WTC11 (cell line): Measurements from ENCODE around the gene ZFAND3. TPM values are rescaled to one million over a fixed set of nuclear protein-coding genes. Genes with fewer than 3 reads are reported as not detected.

Experiments used
- ATAC-seq: fragments of 200-7000 bp; cut with Tn5 transposase; 2 replicates; pipeline ENCODE4 v1.10.0; 2021; ENCODE audit warnings: mild to moderate bottlenecking, moderate library complexity
- CTCF ChIA-PET: fragments of 300-600 bp; sonication (Branson Sonifier 250); formaldehyde crosslinking; loops from one replicate; lab custom pipeline; 2021; ENCODE audit warnings: antibody characterized with exemption; lab: Charles Lee
- POLR2A ChIA-PET: fragments of 350-600 bp; sonication (Branson Sonifier 250); formaldehyde crosslinking; loops from one replicate; lab custom pipeline; 2021; ENCODE audit warnings: antibody characterized with exemption; lab: Charles Lee
- DNase-seq: peaks from one replicate; pipeline ENCODE4 v3.0.0; 2021; ENCODE audit warnings: low spot score
- H3K27ac Mint-ChIP-seq: 2 replicates; pipeline ENCODE4 v1.8.0; 2021; ENCODE audit warnings: mixed read lengths
- H3K27me3 Mint-ChIP-seq: 2 replicates; pipeline ENCODE4 v1.8.0; 2021; ENCODE audit warnings: low read depth, mild to moderate bottlenecking, moderate library complexity, mixed read lengths
- H3K36me3 Mint-ChIP-seq: 2 replicates; pipeline ENCODE4 v1.8.0; 2021; ENCODE audit warnings: mixed read lengths
- H3K4me1 Mint-ChIP-seq: 2 replicates; pipeline ENCODE4 v1.8.0; 2022; ENCODE audit warnings: mixed read lengths
- H3K4me3 Mint-ChIP-seq: 2 replicates; pipeline ENCODE4 v1.8.0; 2021; ENCODE audit warnings: mild to moderate bottlenecking, moderate library complexity, mixed read lengths
- H3K9me3 Mint-ChIP-seq: 2 replicates; pipeline ENCODE4 v1.8.0; 2021; ENCODE audit warnings: mixed read lengths
- ARID4B ChIP-seq: sonication (generic); formaldehyde crosslinking; IDR thresholded peaks from 2 replicates; pipeline ENCODE4 v1.8.0; 2023; ENCODE audit warnings: missing genetic modification reagents, mild to moderate bottlenecking, borderline replicate concordance
- E2F1 ChIP-seq: sonication (generic); formaldehyde crosslinking; IDR thresholded peaks from 2 replicates; pipeline ENCODE4 v1.8.0; 2022; ENCODE audit warnings: mild to moderate bottlenecking, missing genetic modification reagents
- E2F5 ChIP-seq: sonication (generic); formaldehyde crosslinking; IDR thresholded peaks from 2 replicates; pipeline ENCODE4 v1.8.1; 2022; ENCODE audit warnings: mild to moderate bottlenecking, moderate library complexity, missing genetic modification reagents
- ERG ChIP-seq: fragments of 250-450 bp; sonication (Bioruptor Pico); IDR thresholded peaks from 2 replicates; pipeline ENCODE4 v1.8.0; 2021; ENCODE audit warnings: mild to moderate bottlenecking
- FOXJ3 ChIP-seq: sonication (generic); formaldehyde crosslinking; IDR thresholded peaks from 2 replicates; pipeline ENCODE4 v1.9.0; 2021; ENCODE audit warnings: missing genetic modification reagents, mild to moderate bottlenecking, borderline replicate concordance
- KAT7 ChIP-seq: sonication (generic); formaldehyde crosslinking; IDR thresholded peaks from 2 replicates; pipeline ENCODE4 v1.8.1; 2023; ENCODE audit warnings: missing genetic modification reagents, mild to moderate bottlenecking, borderline replicate concordance
- NFATC4 ChIP-seq: fragments of 250-450 bp; sonication (Bioruptor Pico); IDR thresholded peaks from 2 replicates; pipeline ENCODE4 v1.9.0; 2021; ENCODE audit warnings: mild to moderate bottlenecking
- OVOL2 ChIP-seq: fragments of 250-450 bp; sonication (Bioruptor Pico); IDR thresholded peaks from 2 replicates; pipeline ENCODE4 v1.9.0; 2021; ENCODE audit warnings: mild to moderate bottlenecking, borderline replicate concordance
- PREB ChIP-seq: sonication (generic); formaldehyde crosslinking; IDR thresholded peaks from 2 replicates; pipeline ENCODE4 v1.8.1; 2022; ENCODE audit warnings: mild to moderate bottlenecking, missing genetic modification reagents, moderate library complexity, borderline replicate concordance
- SMAD4 ChIP-seq: sonication (generic); formaldehyde crosslinking; IDR thresholded peaks from 2 replicates; pipeline ENCODE4 v1.8.0; 2022; ENCODE audit warnings: mild to moderate bottlenecking, missing genetic modification reagents
- TEAD1 ChIP-seq: sonication (generic); formaldehyde crosslinking; IDR thresholded peaks from 2 replicates; pipeline ENCODE4 v1.8.0; 2022; ENCODE audit warnings: mild to moderate bottlenecking, missing genetic modification reagents
- ZNF396 ChIP-seq: fragments of 250-450 bp; sonication (Bioruptor Pico); IDR thresholded peaks from 2 replicates; pipeline ENCODE4 v1.8.0; 2021; ENCODE audit warnings: mild to moderate bottlenecking, moderate library complexity, borderline replicate concordance
- ZNF416 ChIP-seq: fragments of 250-450 bp; sonication (Bioruptor Pico); IDR thresholded peaks from 2 replicates; pipeline ENCODE4 v1.9.0; 2021; ENCODE audit warnings: mild to moderate bottlenecking, inconsistent platforms
- total RNA-seq: library from RNA; stranded (reverse); gene quantifications from 3 replicates; pipeline ENCODE4 v1.2.3, GENCODE V29; 2021
- TF ChIP-seq, protein P1 (sequence below): fragments of 250-450 bp; sonication (Bioruptor Pico); IDR thresholded peaks from 2 replicates; pipeline ENCODE4 v1.9.0; 2021; ENCODE audit warnings: mild to moderate bottlenecking
- TF ChIP-seq, protein P2 (sequence below): sonication (generic); formaldehyde crosslinking; IDR thresholded peaks from 2 replicates; pipeline ENCODE4 v1.8.0; 2023; ENCODE audit warnings: missing genetic modification reagents
- TF ChIP-seq, protein P3 (sequence below): sonication (generic); formaldehyde crosslinking; IDR thresholded peaks from 2 replicates; pipeline ENCODE4 v1.8.1; 2023; ENCODE audit warnings: mild to moderate bottlenecking, missing genetic modification reagents

ZFAND3 gene
- total RNA-seq, 1 experiment from 2014 or later, result 50.3 TPM

DNA sequence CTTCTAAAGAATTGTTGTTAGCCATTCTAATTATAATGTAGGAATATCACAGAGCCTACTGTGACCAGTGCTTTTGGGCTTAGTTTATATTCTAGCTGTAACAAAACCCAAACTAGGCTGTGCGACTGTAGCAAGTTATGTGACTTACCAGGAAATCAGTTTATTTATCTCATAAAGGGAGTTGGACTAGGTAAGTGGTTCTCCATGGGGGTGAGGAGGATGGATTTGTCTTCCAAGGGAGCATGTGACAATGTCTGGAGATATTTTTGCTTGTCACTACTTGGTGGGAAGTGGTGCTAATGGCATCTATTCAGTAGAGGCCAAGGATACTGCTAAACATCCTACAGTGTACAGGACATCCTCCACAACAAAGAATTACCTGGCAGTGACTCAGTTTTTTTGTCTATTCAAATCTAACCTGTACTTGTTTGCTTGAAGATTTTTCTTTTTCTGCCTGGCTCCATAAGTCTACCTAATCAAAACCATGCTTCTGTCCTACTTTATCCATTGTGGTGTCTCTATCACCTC lies 32.5 kb downstream of the ZFAND3 start (continued):
- no peak for TF ChIP-seq ARID4B (CRISPR knock-in tag)
- no peak for TF ChIP-seq ZNF396 (CRISPR knock-in tag)
- TF ChIP-seq OVOL2 (CRISPR knock-in tag), result no peak

GRCh38 chr6:37856285-37856684 lies 36.8 kb downstream of the ZFAND3 start:
- POLR2A ChIA-PET, result interaction anchor here (0.6 kb wide), 1 partner anchor 413 kb away, joined by 3 read pairs; no protein-coding TSS in a partner anchor

More at GRCh38 chr6:37856285-37856684, 36.8 kb downstream of the ZFAND3 start:
- Mint-ChIP-seq H3K27me3 (no peaks in the 10 kb centered on the region), H3K4me1 (peaks cover 17% of the 10 kb centered on the region), H3K9me3 (no peaks in the 10 kb centered on the region), H3K27ac (no peak overlapping the region), H3K4me3 (no peak overlapping the region), H3K36me3 (no peaks in the 10 kb centered on the region)
- CTCF ChIA-PET, result no interaction called here
- DNase-seq, result no peak
- ATAC-seq, result no peak
- TF ChIP-seq E2F1 (CRISPR knock-in tag), result no peak
- TF ChIP-seq, protein P1, sequence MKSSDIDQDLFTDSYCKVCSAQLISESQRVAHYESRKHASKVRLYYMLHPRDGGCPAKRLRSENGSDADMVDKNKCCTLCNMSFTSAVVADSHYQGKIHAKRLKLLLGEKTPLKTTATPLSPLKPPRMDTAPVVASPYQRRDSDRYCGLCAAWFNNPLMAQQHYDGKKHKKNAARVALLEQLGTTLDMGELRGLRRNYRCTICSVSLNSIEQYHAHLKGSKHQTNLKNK (CRISPR knock-in tag), result no peak
- TF ChIP-seq E2F5 (CRISPR knock-in tag), result no peak
- TF ChIP-seq SMAD4 (CRISPR knock-in tag), result no peak
- no peak for TF ChIP-seq ZNF416 (CRISPR knock-in tag)
- TF ChIP-seq PREB, result no peak
- TF ChIP-seq KAT7 (CRISPR knock-in tag), result no peak
- TF ChIP-seq, protein P2, sequence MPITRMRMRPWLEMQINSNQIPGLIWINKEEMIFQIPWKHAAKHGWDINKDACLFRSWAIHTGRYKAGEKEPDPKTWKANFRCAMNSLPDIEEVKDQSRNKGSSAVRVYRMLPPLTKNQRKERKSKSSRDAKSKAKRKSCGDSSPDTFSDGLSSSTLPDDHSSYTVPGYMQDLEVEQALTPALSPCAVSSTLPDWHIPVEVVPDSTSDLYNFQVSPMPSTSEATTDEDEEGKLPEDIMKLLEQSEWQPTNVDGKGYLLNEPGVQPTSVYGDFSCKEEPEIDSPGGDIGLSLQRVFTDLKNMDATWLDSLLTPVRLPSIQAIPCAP, result no peak
- TF ChIP-seq TEAD1, result no peak
- TF ChIP-seq, protein P3, sequence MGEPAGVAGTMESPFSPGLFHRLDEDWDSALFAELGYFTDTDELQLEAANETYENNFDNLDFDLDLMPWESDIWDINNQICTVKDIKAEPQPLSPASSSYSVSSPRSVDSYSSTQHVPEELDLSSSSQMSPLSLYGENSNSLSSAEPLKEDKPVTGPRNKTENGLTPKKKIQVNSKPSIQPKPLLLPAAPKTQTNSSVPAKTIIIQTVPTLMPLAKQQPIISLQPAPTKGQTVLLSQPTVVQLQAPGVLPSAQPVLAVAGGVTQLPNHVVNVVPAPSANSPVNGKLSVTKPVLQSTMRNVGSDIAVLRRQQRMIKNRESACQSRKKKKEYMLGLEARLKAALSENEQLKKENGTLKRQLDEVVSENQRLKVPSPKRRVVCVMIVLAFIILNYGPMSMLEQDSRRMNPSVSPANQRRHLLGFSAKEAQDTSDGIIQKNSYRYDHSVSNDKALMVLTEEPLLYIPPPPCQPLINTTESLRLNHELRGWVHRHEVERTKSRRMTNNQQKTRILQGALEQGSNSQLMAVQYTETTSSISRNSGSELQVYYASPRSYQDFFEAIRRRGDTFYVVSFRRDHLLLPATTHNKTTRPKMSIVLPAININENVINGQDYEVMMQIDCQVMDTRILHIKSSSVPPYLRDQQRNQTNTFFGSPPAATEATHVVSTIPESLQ (CRISPR knock-in tag), result no peak
- TF ChIP-seq FOXJ3 (CRISPR knock-in tag), result no peak
- TF ChIP-seq ERG, result no peak
- TF ChIP-seq NFATC4 (CRISPR knock-in tag), result no peak
